ENCODE results near the gene TAF3.
A peak's percentile ranks its signal among the peaks of the same experiment; 100 is the strongest.

TAF3 gene

GRCh38 chr10:8049865-8050555 is 231.7 kb downstream of the TAF3 start:
- H3K27ac Mint-ChIP-seq = no peak overlapping the region
- peaks cover 54% of the 10 kb centered on the region for H3K4me1 Mint-ChIP-seq (ENCODE audit: low read depth)
- peak overlapping the region; percentile 83 for H3K4me3 Mint-ChIP-seq
- no peaks in the 10 kb centered on the region for H3K9me3 Mint-ChIP-seq (ENCODE audit: low read depth)
- peaks cover 3% of the 10 kb centered on the region for H3K36me3 Mint-ChIP-seq
- peaks cover 38% of the 10 kb centered on the region for H3K27me3 Mint-ChIP-seq

GRCh38 chr10:8050556-8051108 is 232.3 kb downstream of the TAF3 start:
- no peak overlapping the region for H3K27ac Mint-ChIP-seq
- H3K36me3 Mint-ChIP-seq = peaks cover 3% of the 10 kb centered on the region

GRCh38 chr10:8051109-8051821 is 233.0 kb downstream of the TAF3 start:
- no peak overlapping the region for H3K27ac Mint-ChIP-seq
- peaks cover 25% of the 10 kb centered on the region for H3K27me3 Mint-ChIP-seq
- H3K9me3 Mint-ChIP-seq (ENCODE audit: low read depth) = no peaks in the 10 kb centered on the region
- peaks cover 41% of the 10 kb centered on the region for H3K4me1 Mint-ChIP-seq (ENCODE audit: low read depth)
- peaks cover 3% of the 10 kb centered on the region for H3K36me3 Mint-ChIP-seq
- peak overlapping the region; percentile 83 for H3K4me3 Mint-ChIP-seq

More at GRCh38 chr10:8050556-8051108, 232.3 kb downstream of the TAF3 start:
- Mint-ChIP-seq H3K4me3 (peak overlapping the region; percentile 83), H3K4me1 (ENCODE audit: low read depth) (peaks cover 48% of the 10 kb centered on the region), H3K27me3 (peaks cover 32% of the 10 kb centered on the region), H3K9me3 (ENCODE audit: low read depth) (no peaks in the 10 kb centered on the region)

GRCh38 chr10:8051851-8052257 is 233.5 kb downstream of the TAF3 start:
- Mint-ChIP-seq H3K4me3 (peak overlapping the region; percentile 96), H3K27me3 (peaks cover 20% of the 10 kb centered on the region), H3K9me3 (ENCODE audit: low read depth) (no peaks in the 10 kb centered on the region), H3K36me3 (peaks cover 8% of the 10 kb centered on the region), H3K27ac (peak overlapping the region; percentile 88), H3K4me1 (ENCODE audit: low read depth) (peaks cover 40% of the 10 kb centered on the region)

- no peaks in the 10 kb centered on the region for H3K9me3 Mint-ChIP-seq (ENCODE audit: low read depth)
- H3K4me1 Mint-ChIP-seq (ENCODE audit: low read depth) = peaks cover 40% of the 10 kb centered on the region
- peak overlapping the region; percentile 88 for H3K27ac Mint-ChIP-seq
Measured at GRCh38 chr10:8052341-8052955, 234.1 kb downstream of the TAF3 start.

GRCh38 chr10:8052956-8053445 is 234.7 kb downstream of the TAF3 start:
- peaks cover 10% of the 10 kb centered on the region for H3K27me3 Mint-ChIP-seq
- H3K4me3 Mint-ChIP-seq = peak overlapping the region; percentile 96
- peaks cover 11% of the 10 kb centered on the region for H3K36me3 Mint-ChIP-seq
- no peaks in the 10 kb centered on the region for H3K9me3 Mint-ChIP-seq (ENCODE audit: low read depth)
- peaks cover 41% of the 10 kb centered on the region for H3K4me1 Mint-ChIP-seq (ENCODE audit: low read depth)
- H3K27ac Mint-ChIP-seq = peak overlapping the region; percentile 73

More at GRCh38 chr10:8052341-8052955, 234.1 kb downstream of the TAF3 start:
- peaks cover 14% of the 10 kb centered on the region for H3K27me3 Mint-ChIP-seq
- H3K36me3 Mint-ChIP-seq = peaks cover 11% of the 10 kb centered on the region
- H3K4me3 Mint-ChIP-seq = peak overlapping the region; percentile 96

GRCh38 chr10:8053446-8054243 is 235.3 kb downstream of the TAF3 start:
- H3K4me3 Mint-ChIP-seq = peak overlapping the region; percentile 96
- peaks cover 10% of the 10 kb centered on the region for H3K27me3 Mint-ChIP-seq
- peaks cover 11% of the 10 kb centered on the region for H3K36me3 Mint-ChIP-seq
- H3K27ac Mint-ChIP-seq = peak overlapping the region; percentile 97
- H3K9me3 Mint-ChIP-seq (ENCODE audit: low read depth) = no peaks in the 10 kb centered on the region
- H3K4me1 Mint-ChIP-seq (ENCODE audit: low read depth) = peaks cover 46% of the 10 kb centered on the region

GRCh38 chr10:8054244-8054493 is 235.9 kb downstream of the TAF3 start:
- Mint-ChIP-seq H3K4me3 (peak overlapping the region; percentile 96), H3K27ac (peak overlapping the region; percentile 97), H3K4me1 (ENCODE audit: low read depth) (peaks cover 48% of the 10 kb centered on the region), H3K36me3 (peaks cover 11% of the 10 kb centered on the region), H3K9me3 (ENCODE audit: low read depth) (no peaks in the 10 kb centered on the region), H3K27me3 (peaks cover 10% of the 10 kb centered on the region)

- no peaks in the 10 kb centered on the region for H3K9me3 Mint-ChIP-seq (ENCODE audit: low read depth)
- peaks cover 13% of the 10 kb centered on the region for H3K36me3 Mint-ChIP-seq
- peaks cover 10% of the 10 kb centered on the region for H3K27me3 Mint-ChIP-seq
- H3K4me1 Mint-ChIP-seq (ENCODE audit: low read depth) = peaks cover 54% of the 10 kb centered on the region
- H3K27ac Mint-ChIP-seq = peak within 1 kb of the TSS; percentile 97
- peak within 1 kb of the TSS; percentile 98 for H3K4me3 Mint-ChIP-seq
Measured at GRCh38 chr10:8054494-8055407, 236.4 kb downstream of the TAF3 start, which contains the start of gene GATA3. Gene GATA3, plus strand, starts transcription at chr10:8054688. Its CDS starts 968 bp downstream, at chr10:8055656.

- Mint-ChIP-seq H3K27ac (peak overlapping the region; percentile 96), H3K36me3 (peaks cover 19% of the 10 kb centered on the region), H3K27me3 (peaks cover 10% of the 10 kb centered on the region), H3K4me1 (ENCODE audit: low read depth) (peaks cover 62% of the 10 kb centered on the region), H3K9me3 (ENCODE audit: low read depth) (no peaks in the 10 kb centered on the region), H3K4me3 (peak overlapping the region; percentile 98)
Measured at GRCh38 chr10:8055420-8056349, 237.4 kb downstream of the TAF3 start.

GRCh38 chr10:8056378-8056777 is 238.1 kb downstream of the TAF3 start:
- no peaks in the 10 kb centered on the region for H3K9me3 Mint-ChIP-seq (ENCODE audit: low read depth)
- H3K27me3 Mint-ChIP-seq = peaks cover 10% of the 10 kb centered on the region
- peak overlapping the region; percentile 96 for H3K27ac Mint-ChIP-seq
- peak overlapping the region; percentile 98 for H3K4me3 Mint-ChIP-seq
- H3K36me3 Mint-ChIP-seq = peaks cover 20% of the 10 kb centered on the region
- H3K4me1 Mint-ChIP-seq (ENCODE audit: low read depth) = peaks cover 69% of the 10 kb centered on the region

GRCh38 chr10:8056871-8057331 is 238.6 kb downstream of the TAF3 start:
- peaks cover 21% of the 10 kb centered on the region for H3K36me3 Mint-ChIP-seq
- H3K4me1 Mint-ChIP-seq (ENCODE audit: low read depth) = peaks cover 73% of the 10 kb centered on the region
- H3K27me3 Mint-ChIP-seq = peaks cover 10% of the 10 kb centered on the region
- peak overlapping the region; percentile 96 for H3K27ac Mint-ChIP-seq
- peak overlapping the region; percentile 98 for H3K4me3 Mint-ChIP-seq
- H3K9me3 Mint-ChIP-seq (ENCODE audit: low read depth) = no peaks in the 10 kb centered on the region

Measured in activated naive CD8-positive, alpha-beta T cell (primary cell).